ENCODE results near the gene POLR1D.

Gene POLR1D

GRCh38 chr13:27621366-27622101, at the start of gene POLR1D:
POLR1D (plus strand) TSS chr13:27621892; CDS start chr13:27621984, 92 bp downstream.
- peak; percentile 43 for DNase-seq (ENCODE audit: low read depth)

DNA sequence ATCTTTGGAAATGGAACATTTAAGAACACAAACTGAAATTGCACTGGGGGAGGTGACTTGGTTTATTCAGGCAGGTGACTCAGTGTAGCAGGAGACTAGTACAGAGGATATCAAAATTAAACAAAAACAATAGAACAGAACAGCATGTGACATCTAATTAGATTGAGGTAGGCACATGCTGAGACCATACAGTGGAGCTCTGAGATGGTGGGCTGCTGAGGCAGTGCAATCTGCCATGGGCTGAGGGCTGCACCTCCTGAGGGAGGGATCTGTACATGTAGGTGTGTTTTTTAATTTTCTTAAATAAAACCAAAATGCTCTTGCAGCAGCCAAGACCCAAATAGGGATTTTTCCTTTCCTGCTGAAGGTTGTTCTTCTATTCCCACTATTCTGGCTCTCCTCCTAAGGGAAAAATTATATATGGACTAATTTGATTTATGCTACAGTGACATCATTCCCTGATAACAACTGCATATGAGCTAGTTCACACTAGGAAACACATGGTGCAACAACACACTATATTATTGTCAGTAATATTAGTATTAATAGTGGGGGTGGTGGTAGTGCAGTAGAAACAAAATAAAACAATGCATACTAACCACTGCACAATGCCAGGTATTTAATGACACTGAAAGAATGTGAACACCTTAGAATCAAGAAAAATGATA, 49.3 kb upstream of the POLR1D start:
- no peak for DNase-seq (ENCODE audit: low read depth)

GRCh38 chr13:27573265-27573664, 48.4 kb upstream of the POLR1D start:
- no peak for DNase-seq (ENCODE audit: low read depth)

DNA sequence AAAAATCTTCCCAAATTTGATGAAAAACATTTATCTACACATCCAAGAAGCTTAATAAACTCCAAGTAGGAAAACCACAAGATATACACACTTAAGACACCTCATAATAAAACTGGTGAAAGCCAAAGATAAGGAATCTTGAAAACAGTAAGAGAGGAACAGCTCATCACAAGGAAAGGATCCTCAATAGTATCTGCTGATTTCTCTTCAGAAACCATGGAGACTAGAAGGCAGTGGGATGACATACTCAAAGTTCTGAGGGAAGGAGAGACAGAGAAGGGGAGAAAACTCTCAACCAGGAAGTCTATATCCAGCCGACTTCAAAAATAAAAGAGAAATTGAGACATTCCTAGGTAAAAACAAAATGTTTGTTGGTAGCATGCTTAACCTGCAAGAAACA, 47.0 kb upstream of the POLR1D start:
- no peak for DNase-seq (ENCODE audit: low read depth)

DNA sequence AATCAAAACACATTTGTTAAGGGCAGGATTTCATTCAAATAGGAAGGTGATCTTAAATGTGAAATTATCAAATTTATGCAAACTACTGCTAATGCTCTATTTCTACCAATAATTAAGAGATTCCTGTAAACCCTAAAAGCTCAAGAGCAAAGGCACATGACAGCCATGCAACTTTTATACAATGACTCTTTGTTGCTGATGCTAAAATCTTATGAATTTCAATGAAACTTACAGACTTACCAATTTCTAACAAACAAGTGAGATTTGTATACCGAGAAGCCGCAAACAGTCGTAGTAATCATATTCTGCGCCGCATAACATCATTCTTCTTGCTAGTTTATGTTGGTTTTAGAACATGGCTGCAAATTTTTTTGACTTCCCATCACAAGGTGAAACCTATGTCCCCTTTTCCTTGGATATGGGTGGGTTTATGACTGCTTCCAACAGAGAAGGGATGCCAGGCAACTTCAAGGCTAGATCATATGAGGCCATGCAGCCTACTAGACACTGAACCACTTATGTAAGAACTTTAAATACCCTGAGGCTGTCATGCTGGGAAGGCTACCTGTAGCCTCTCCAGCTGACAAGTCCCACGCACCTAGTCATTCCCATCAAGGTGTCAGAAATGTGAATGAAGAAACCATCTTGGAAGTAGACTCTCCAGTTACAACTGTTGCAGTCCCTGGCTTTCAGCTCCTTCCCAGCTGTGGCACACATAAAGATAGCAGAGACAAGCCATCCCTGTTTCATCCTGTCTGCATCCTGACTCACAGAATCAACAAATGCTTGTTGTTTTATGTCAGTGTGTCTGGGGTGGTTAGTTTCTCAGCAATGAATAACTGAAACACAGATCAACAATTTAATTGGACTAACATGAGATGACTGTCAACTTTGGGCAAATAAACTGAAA, 43.3 kb upstream of the POLR1D start:
- DNase-seq (ENCODE audit: low read depth) = no peak

DNA sequence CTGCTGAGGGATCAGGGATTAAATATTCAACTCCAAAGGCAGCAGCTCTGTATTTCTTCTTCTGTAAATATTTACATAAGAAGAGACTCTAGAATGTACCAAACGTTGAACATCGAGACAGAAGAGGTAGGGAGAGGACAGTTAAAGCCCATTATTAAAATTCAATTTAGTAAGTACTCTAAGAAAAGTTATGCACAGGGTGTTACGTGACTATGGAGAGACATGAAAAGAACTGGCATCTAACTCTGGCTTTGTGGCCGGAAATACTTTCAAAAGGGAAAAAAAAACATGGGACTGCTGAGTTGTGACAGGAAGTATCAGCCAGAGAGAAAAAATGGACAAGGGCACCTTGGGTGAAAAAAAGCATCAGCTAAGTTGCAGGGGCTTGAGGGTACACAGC, 38.0 kb upstream of the POLR1D start:
- DNase-seq (ENCODE audit: low read depth) = no peak

DNA sequence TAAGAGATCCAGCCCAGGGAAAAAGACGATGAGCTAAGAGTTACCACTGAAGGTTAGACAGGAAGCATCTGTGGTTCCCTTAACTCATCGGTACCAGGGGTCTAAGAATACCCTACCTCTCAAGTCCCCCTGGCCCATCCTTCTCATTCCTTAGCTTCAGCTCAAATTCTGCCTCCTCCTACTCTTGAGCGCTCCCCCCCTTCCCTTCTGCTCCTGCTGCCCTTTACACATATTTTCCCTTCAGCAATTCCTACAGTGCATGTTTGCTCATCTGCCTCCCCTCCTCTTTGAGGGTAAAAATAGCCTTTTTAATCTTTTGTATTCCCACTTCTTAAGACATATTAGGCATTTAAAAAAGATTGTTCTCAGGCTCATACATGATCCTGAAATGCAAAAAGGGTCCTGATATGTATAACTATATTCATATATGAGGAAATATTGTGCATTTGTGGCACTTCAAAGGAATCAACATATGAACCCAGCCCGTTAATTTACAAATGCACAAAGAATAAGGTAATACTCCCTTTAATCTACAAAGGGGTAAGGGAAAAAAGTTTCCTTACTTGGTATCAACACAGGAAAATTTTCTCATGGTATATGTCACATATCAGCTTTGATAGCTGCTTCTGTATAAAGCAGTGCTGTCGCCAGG, 34.5 kb upstream of the POLR1D start:
- DNase-seq (ENCODE audit: low read depth) = no peak

DNA sequence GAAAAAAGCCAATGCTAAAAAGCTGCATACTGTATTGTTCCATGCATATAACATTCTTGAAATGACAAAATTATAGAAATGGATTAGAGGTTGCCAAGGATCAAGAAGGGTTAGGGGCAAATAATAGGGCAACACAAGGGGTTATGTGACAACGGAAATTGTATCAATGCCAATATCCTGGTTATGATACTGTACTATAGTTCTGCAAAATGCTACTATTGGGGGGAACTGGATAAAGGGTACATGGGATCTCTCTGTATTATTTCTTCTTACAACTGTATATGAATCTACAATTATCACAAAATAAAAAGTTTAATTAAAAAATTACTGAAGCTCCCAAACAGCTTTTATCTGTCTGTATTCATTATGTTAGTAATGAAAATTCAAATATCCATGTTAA, 33.3 kb upstream of the POLR1D start:
- DNase-seq (ENCODE audit: low read depth) = no peak

DNA sequence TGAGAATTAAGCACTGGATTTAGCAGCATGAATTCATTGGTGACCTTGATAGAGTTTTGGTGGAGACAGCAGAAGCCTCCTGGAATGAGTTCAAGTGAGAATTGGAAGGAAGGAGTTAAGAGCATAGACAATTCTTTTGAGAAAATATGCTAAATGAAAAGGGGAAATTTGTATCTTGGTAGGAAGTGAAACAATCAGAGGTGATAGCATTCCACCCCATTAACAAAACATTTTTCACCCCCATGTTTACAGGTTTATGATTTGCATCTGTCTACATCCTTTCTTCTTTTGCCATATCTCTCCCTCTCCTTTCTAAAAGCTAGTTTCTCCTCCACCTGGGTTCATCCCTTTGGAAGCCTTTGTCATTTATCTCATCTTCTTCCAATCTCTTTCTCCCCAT, 28.8 kb upstream of the POLR1D start:
- DNase-seq (ENCODE audit: low read depth) = no peak

DNA sequence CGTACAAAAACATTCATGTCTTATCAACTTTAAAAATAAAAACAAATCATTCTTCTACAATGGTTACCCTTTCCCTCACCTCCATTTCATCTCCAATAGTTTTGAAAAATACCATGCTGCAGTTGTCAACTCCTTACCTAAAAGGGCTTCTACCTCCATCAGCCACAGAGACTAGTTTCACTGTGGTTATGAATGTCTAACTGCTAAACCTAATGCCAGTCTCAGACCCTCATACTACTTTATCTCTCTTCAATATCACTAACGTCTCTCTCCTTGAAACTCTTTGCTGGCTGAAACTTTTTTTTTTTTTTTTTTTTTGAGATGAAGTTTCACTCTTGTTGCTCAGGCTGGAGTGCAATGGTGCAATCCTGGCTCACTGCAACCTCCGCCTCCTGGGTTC, 28.4 kb upstream of the POLR1D start:
- no peak for DNase-seq (ENCODE audit: low read depth)

DNA sequence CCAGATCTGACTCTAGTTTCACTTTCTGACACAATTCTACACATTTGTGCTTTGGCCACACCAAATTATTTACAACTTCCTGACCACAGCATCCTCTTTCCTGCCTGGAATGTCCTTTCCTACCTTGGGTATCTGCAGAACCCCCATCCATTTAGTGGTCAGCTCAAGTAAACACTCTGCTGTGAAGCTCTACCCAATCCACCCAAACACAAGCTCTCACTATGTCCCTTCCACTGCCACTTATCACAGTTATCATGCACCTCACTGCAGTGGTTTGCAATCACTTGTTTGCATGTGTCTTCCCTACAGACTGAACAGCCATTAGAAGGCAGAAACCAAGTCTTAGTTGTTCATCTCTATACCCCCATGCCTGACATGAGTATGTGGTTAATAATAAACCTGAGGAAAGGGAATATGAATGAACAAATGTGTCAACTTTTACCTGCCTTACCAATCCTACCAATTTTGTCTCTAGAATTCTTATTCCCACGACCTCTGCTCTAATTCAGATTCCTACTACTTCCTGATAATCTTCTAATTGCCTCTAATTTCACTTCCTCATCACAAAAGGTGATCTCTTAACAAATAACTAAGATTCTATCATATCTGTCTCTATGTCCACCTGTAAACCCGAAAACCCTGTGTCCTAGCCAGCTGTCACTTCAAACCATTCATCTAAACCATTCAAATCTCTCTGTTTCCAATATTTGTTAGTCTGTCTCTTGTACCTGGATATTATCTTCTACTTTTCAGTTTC, 26.5 kb upstream of the POLR1D start:
- DNase-seq (ENCODE audit: low read depth) = no peak

DNA sequence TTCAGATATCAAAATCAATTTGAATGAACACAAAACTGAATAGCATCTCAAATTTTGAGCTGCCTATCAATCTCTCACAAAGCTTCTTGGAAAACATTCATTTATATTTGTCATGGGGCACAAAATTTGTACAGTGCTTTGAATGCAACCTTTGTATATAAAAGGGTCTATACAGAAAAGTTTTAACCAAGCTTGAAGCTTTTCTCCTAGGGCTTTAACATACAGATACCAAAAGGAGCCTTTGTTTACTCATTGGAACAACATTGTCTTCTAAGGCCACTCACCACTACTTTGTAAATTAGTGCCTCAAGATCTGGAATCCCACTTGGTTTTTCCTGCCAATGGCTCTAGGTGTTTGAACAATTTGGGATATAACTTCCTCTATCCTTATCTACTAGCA, 22.6 kb upstream of the POLR1D start:
- no peak for DNase-seq (ENCODE audit: low read depth)

GRCh38 chr13:27599845-27600553, 21.7 kb upstream of the POLR1D start:
- peak; percentile 20 for DNase-seq (ENCODE audit: low read depth)

DNA sequence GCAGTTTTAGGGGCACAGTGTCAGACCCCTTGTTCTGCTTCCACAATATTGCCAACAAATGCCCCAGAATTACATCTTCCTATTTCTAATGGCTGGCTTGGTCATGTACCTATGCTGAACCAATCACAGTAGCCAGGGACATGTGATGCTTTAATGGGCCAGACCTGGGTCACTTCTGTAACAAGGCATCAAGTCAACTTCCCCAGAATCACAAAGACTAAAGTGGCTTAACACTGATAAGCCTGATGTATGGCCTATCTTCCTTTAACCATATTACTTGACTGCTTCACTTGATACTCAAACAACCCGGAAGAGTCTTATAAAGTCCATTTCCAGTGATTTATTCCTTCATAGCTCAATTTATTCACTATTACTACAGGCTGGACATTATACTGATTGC, 21.0 kb upstream of the POLR1D start:
- DNase-seq (ENCODE audit: low read depth) = no peak

DNA sequence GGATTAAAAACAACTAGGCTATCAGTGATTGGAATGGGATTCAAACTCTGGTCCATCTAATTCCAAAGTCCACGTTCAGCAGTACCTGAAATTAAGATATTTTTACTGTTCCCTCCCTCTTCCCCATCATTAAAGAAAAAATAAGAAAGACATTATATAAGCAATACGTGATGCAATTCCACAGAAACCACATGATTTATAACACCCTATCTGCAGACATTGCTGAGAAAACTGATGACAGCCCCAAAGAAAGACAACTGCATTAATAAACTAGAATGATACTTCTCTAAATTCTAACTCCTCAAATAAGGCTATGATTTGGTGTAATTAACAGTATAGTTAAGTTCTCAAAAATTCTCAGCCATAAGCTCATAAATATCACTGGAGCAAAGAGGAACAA, 20.5 kb upstream of the POLR1D start:
- DNase-seq (ENCODE audit: low read depth) = no peak

DNA sequence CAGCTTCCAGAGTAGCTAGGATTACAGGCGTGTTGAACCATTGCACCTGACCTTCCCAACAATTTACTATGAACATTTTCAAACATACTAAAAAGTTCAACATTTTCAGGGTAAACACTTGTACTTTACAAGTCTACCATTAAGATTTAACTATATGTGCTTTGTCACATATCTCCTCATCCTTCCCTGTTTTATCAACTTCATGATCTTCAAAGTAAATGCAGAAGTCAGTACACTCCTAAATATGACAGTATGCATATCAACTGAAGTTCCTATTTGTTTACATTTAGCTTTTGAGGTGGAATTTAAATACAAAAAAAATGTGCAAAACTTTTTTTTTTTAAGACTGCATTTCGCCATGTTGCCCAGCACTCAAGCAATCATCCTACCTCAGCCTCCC, 19.9 kb upstream of the POLR1D start:
- no peak for DNase-seq (ENCODE audit: low read depth)

DNA sequence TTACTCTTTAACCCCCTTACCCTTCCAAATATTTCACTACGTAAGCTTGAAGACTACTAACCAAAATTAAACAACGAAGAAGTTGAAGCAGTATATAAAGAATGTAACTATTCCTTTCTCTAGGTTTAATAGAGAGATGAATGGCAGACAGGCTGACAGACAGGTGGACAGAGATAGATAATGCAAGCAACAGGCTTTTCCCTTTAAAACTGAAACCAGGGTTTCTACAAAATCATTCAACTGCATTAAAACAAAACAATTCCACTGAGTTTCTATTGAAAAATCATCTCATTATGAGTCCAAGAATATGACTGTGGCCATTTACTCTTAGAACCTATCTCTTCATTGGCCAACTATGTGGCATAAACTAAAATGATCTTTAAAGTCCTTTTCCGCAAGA, 16.6 kb upstream of the POLR1D start:
- no peak for DNase-seq (ENCODE audit: low read depth)

DNA sequence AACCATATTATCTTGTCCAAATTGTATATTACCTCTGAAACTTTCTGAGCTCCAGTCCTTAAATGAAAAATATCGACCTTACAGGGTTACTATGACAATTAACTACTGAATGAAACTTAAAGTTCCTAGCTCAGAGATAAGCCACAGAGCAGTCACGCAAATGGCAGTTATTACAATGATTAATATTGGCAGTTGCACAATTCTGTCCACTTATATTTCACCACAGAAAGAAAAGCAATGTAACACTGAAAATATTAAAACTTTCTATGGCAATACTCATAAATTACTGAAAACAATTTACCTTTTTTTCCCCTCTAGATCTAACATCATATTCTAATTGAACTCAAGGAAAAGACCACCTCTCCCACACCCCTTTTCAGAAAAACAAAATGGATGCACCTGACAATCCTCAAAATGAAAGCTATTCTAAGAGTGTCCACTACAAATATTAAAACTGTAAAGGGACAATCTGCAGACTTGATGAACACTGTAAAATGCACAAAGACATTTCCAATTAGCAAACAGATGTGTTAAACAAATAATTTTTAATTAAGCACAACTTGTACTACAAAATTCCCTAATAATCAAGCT, 16.0 kb upstream of the POLR1D start:
- DNase-seq (ENCODE audit: low read depth) = no peak

DNA sequence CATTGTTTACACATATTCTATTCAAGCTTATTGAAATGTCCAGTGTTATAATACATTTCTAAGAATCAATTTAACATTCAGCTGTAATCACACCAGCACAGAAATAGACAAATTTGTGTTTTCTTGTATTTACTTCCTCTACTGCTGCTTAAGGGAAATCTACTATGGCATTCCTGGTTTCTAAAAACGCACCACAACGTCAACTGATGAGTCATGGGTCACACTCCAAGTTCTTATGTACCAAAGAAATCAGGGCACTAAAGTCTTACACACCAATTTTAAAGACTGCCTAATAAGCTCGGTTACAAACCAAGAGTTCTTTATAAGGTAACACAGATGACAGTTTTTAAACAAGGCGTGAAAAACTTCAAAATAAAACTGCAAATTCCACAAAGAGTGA, 14.6 kb upstream of the POLR1D start:
- DNase-seq (ENCODE audit: low read depth) = peak; percentile 34

DNA sequence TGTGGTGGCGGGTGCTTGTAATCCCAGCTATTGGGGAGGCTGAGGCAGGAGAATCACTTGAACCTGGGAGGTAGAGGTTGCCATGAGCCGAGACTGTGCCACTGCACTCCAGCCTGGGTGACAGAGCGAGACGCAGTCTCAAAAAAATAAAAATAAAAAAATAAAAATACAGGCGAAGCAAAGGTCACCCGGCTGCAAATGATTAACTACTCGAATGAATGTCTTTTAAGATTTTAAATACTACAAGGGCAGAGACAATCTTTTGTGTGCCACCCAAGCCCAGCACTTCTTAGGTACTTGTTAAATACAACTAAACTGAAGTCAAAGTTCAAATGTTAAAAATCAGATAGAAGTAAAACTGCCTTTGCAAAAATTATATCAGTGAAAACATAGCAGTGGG, 8.1 kb upstream of the POLR1D start:
- no peak for DNase-seq (ENCODE audit: low read depth)
